ENCODE results near the gene GRN. TPM values are rescaled to one million over a fixed set of nuclear protein-coding genes. Genes with fewer than 3 reads are reported as not detected.
A peak's percentile ranks its signal among the peaks of the same experiment; 100 is the strongest.

Gene GRN
- polyA plus RNA-seq, 1 of the 3 experiments (the other 2 are of a cell fraction) = 442 TPM

GRCh38 chr17:44351464-44351863 is 6.4 kb downstream of the GRN start (continued):
- TF ChIP-seq, protein P1, sequence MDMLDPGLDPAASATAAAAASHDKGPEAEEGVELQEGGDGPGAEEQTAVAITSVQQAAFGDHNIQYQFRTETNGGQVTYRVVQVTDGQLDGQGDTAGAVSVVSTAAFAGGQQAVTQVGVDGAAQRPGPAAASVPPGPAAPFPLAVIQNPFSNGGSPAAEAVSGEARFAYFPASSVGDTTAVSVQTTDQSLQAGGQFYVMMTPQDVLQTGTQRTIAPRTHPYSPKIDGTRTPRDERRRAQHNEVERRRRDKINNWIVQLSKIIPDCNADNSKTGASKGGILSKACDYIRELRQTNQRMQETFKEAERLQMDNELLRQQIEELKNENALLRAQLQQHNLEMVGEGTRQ (IDR thresholded peaks at IDR 0.05; ENCODE audit: borderline replicate concordance, low read depth, low read length) = no peak
- TF ChIP-seq EZH2phosphoT487 (IDR thresholded peaks at IDR 0.05; ENCODE audit: borderline replicate concordance, low read depth) (no peak), TAF1 (IDR thresholded peaks at IDR 0.05; ENCODE audit: borderline replicate concordance, low read depth, low read length) (no peak), TEAD4 (IDR thresholded peaks at IDR 0.05; ENCODE audit: borderline replicate concordance, insufficient read depth) (no peak), EP300 (IDR thresholded peaks at IDR 0.05; ENCODE audit: borderline replicate concordance in 1 of 2, low read depth in 1 of 2, low read length in 1 of 2) (no peak), FOSL2 (IDR thresholded peaks at IDR 0.05; ENCODE audit: borderline replicate concordance, low read depth) (no peak)

DNA sequence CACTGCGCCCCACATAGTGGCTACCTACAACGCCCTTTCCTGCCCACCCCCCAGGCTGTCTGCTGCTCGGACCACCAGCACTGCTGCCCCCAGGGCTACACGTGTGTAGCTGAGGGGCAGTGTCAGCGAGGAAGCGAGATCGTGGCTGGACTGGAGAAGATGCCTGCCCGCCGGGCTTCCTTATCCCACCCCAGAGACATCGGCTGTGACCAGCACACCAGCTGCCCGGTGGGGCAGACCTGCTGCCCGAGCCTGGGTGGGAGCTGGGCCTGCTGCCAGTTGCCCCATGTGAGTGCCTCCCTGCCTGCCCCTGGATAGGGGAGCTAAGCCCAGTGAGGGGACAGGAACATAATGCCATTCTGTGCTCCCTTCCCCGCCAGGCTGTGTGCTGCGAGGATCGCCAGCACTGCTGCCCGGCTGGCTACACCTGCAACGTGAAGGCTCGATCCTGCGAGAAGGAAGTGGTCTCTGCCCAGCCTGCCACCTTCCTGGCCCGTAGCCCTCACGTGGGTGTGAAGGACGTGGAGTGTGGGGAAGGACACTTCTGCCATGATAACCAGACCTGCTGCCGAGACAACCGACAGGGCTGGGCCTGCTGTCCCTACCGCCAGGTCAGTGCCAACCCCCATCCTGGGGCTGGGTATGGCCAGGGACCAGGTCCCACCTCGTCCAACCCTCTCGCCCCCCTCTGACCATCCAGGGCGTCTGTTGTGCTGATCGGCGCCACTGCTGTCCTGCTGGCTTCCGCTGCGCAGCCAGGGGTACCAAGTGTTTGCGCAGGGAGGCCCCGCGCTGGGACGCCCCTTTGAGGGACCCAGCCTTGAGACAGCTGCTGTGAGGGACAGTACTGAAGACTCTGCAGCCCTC is 7.1 kb downstream of the GRN start:
- WGBS (ENCODE audit: low lambda C conversion rate) = 92% methylated on average over 20 of the region's 36 CpGs
- Histone ChIP-seq H3K9ac (no peak overlapping the region), H3K9me2 (no peaks in the 10 kb centered on the region), H3K4me3 (ENCODE audit: low read depth in 2 of 2, low read length in 1 of 2) (no peak overlapping the region), H3K27ac (ENCODE audit: low read depth in 2 of 2, low read length in 1 of 2) (no peak overlapping the region), H3K27me3 (ENCODE audit: insufficient read depth) (no peaks in the 10 kb centered on the region), H3K4me2 (no peak overlapping the region), H3K36me3 (replicated peaks in 1 of 2; ENCODE audit: control insufficient read depth in 1 of 2, insufficient read depth in 2 of 2, low read length in 1 of 2) (peaks cover 0 to 35% of the 10 kb centered on the region in 2 experiments), H2AFZ (ENCODE audit: low read depth) (no peak overlapping the region), H3K9me3 (no peaks in the 10 kb centered on the region), H3F3A (replicated peaks; ENCODE audit: insufficient read depth) (no peaks in the 10 kb centered on the region), H3K79me2 (ENCODE audit: insufficient read depth) (peaks cover 3% of the 10 kb centered on the region; the same call in 1 of the 2 replicates), H3K4me1 (ENCODE audit: control insufficient read depth in 1 of 2, insufficient read depth in 2 of 2, low read depth in 1 of 2, low read length in 1 of 2) (no peaks in the 10 kb centered on the region), H4K20me1 (ENCODE audit: insufficient read depth) (peaks cover 7% of the 10 kb centered on the region; the same call in 1 of the 2 replicates)
- TF ChIP-seq NFIC (IDR thresholded peaks at IDR 0.05; ENCODE audit: borderline replicate concordance) (no peak), GATA2 (CRISPR knock-in tag; IDR thresholded peaks at IDR 0.05) (no peak), MXI1 (IDR thresholded peaks at IDR 0.05; ENCODE audit: low read depth, low read length) (no peak), NRF1 (IDR thresholded peaks at IDR 0.05; ENCODE audit: low read depth, low read length) (no peak), RAD21 (IDR thresholded peaks at IDR 0.05; ENCODE audit: low read length) (no peak), ELF1 (IDR thresholded peaks at IDR 0.05) (no peak), EP300 (IDR thresholded peaks at IDR 0.05; ENCODE audit: borderline replicate concordance in 1 of 2, low read depth in 1 of 2, low read length in 1 of 2) (no peak), FOSL2 (IDR thresholded peaks at IDR 0.05; ENCODE audit: borderline replicate concordance, low read depth) (no peak), GABPA (IDR thresholded peaks at IDR 0.05; ENCODE audit: low read depth) (no peak), MEF2A (IDR thresholded peaks at IDR 0.05; ENCODE audit: borderline replicate concordance, low read depth) (no peak), IRF3 (IDR thresholded peaks at IDR 0.05; ENCODE audit: low read depth, low read length) (no peak), CTCF (IDR thresholded peaks at IDR 0.05) (no peak), POLR2AphosphoS5 (IDR thresholded peaks at IDR 0.05; ENCODE audit: low read depth, low read length) (no peak), RXRA (IDR thresholded peaks at IDR 0.05; ENCODE audit: borderline replicate concordance, low read depth) (no peak), CHD2 (IDR thresholded peaks at IDR 0.05; ENCODE audit: low read length, partially characterized antibody) (no peak)
- TF ChIP-seq, protein P2, sequence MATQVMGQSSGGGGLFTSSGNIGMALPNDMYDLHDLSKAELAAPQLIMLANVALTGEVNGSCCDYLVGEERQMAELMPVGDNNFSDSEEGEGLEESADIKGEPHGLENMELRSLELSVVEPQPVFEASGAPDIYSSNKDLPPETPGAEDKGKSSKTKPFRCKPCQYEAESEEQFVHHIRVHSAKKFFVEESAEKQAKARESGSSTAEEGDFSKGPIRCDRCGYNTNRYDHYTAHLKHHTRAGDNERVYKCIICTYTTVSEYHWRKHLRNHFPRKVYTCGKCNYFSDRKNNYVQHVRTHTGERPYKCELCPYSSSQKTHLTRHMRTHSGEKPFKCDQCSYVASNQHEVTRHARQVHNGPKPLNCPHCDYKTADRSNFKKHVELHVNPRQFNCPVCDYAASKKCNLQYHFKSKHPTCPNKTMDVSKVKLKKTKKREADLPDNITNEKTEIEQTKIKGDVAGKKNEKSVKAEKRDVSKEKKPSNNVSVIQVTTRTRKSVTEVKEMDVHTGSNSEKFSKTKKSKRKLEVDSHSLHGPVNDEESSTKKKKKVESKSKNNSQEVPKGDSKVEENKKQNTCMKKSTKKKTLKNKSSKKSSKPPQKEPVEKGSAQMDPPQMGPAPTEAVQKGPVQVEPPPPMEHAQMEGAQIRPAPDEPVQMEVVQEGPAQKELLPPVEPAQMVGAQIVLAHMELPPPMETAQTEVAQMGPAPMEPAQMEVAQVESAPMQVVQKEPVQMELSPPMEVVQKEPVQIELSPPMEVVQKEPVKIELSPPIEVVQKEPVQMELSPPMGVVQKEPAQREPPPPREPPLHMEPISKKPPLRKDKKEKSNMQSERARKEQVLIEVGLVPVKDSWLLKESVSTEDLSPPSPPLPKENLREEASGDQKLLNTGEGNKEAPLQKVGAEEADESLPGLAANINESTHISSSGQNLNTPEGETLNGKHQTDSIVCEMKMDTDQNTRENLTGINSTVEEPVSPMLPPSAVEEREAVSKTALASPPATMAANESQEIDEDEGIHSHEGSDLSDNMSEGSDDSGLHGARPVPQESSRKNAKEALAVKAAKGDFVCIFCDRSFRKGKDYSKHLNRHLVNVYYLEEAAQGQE (IDR thresholded peaks at IDR 0.05; ENCODE audit: low read depth, low read length) = no peak
- TF ChIP-seq, protein P3, sequence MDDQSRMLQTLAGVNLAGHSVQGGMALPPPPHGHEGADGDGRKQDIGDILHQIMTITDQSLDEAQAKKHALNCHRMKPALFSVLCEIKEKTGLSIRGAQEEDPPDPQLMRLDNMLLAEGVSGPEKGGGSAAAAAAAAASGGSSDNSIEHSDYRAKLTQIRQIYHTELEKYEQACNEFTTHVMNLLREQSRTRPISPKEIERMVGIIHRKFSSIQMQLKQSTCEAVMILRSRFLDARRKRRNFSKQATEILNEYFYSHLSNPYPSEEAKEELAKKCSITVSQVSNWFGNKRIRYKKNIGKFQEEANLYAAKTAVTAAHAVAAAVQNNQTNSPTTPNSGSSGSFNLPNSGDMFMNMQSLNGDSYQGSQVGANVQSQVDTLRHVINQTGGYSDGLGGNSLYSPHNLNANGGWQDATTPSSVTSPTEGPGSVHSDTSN (IDR thresholded peaks at IDR 0.05) = no peak
- ChIA-PET POLR2A (interaction anchor here (2.1 kb wide), 1 partner anchor 10 kb away, joined by 11 read pairs; the partner anchor contains the start of gene FAM171A2), CTCF (interaction anchor here (0.6 to 5.4 kb wide), 12 partner anchors 9 to 269 kb away, joined by 3 to 85 read pairs (median 8); partner anchors contain the start of gene FAM171A2)
- peak; percentile 32 for DNase-seq

Measured in SK-N-SH (cell line).